Stimulated activated CD4-positive, alpha-beta T cell treated with anti-CD3 and anti-CD28 coated beads, Interleukin-2, amount 100 ng/mL, for 4 hours (primary cell): ENCODE data around the gene TMEM121B.
"Not testable (repeated sequence)": the region's sequence is repeated elsewhere in the genome, so short reads cannot be mapped to it uniquely, and the experiment has no call there.

Experiments used
- DNase-seq: peaks from one replicate; pipeline ENCODE4 v3.0.0-alpha.2; 2020; ENCODE audit warnings: low read depth

The TMEM121B gene

GRCh38 chr22:17121233-17122195, at the start of gene TMEM121B:
TSS of gene TMEM121B (minus strand) at chr22:17121360. CDS start at chr22:17121127, 233 bp downstream.
- DNase-seq: no peak

GRCh38 chr22:17167486-17167885, 46.3 kb upstream of the TMEM121B start:
- DNase-seq: no peak

GRCh38 chr22:17164392-17165024, 43.3 kb upstream of the TMEM121B start:
- no peak for DNase-seq

DNA sequence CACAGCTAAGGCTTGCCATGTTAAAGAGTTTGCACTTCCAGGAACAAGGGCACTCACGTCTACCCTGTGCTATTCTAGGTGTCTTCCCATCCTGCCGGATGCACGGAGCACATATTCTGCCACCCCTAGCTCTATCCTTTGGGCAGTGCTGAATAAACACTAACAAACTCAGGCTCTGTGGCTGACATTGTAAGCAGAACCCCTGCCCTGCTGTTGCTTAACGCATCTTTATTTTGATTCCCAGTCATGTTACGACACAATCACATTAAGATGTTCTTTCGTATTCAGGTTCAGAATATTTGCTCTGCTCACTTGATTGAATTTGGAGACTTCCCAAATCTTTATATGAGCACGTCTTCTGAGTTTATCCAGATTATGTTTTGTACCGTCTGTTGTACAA, 41.6 kb upstream of the TMEM121B start:
- DNase-seq: no peak

GRCh38 chr22:17161991-17162390, 40.8 kb upstream of the TMEM121B start:
- DNase-seq: no peak

GRCh38 chr22:17159504-17159951, 38.4 kb upstream of the TMEM121B start:
- DNase-seq: peak; percentile 59

GRCh38 chr22:17158568-17159503, 37.7 kb upstream of the TMEM121B start, which contains the start of gene HDHD5:
TSS of gene HDHD5 (minus strand) at chr22:17159277. CDS start at chr22:17159251, 26 bp downstream.
- peak; percentile 88 for DNase-seq

DNA sequence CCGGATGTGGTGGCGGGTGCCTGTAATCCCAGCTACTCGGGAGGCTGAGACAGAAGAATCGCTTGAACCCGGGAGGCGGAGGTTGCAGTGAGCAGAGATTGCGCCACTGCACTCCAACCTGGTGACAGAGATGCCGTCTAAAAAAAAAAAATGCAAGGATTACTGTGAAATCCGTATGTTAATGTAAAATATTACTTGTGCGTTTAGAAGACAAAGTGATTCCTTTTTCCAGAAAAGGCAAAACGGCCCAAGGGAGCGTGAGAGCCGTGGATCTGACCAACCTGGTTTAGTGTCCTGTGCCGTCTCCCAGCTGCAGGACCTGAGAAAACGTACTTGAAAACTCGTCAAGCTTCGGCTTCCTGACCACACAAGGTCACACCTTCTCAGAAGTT, 37.0 kb upstream of the TMEM121B start:
- DNase-seq: no peak

- DNase-seq: no peak
These were observed 36.6 kb upstream of the TMEM121B start for GRCh38 chr22:17157714-17158113.

DNA sequence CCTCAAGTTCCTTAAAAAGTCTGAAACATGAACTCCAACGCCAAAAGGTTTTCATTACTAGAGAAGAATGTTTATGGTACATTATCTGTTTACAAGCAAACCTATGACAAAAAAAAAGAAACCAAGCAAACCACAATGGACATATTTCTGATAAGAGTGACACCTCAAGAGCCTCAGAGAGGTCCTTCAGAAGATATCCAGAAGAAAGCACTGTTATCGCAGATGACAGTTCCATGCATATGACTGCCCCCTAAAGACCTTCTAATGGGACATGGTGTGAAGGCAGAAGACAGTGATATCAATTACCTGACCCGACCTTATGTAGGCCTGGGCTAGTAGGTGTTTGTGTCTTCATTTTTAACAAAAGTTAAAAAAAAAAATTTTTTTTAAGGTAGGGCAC, 34.8 kb upstream of the TMEM121B start:
- no peak for DNase-seq

DNA sequence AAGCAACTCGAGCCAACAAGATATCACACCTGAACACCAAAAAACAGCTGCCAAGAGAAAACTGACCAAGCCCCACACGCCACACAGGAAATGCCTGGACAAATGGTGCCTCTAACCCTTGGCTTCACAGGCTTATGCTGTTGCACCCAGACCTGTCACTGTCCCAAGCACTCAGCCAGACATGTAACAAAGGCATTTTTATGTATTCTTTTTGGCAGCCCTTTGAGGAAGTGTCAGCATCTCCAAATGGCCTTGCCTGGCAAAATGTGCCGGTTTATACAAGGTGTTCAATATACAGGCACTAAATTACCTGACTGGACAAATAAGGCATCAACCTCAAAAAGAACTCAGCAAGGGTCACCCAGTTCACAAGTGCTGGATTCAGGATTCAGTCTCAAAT, 31.8 kb upstream of the TMEM121B start:
- DNase-seq: no peak

GRCh38 chr22:17152340-17152739, 31.2 kb upstream of the TMEM121B start:
- DNase-seq: no peak

- DNase-seq: no peak
These were observed 28.1 kb upstream of the TMEM121B start for GRCh38 chr22:17149076-17149815.

DNA sequence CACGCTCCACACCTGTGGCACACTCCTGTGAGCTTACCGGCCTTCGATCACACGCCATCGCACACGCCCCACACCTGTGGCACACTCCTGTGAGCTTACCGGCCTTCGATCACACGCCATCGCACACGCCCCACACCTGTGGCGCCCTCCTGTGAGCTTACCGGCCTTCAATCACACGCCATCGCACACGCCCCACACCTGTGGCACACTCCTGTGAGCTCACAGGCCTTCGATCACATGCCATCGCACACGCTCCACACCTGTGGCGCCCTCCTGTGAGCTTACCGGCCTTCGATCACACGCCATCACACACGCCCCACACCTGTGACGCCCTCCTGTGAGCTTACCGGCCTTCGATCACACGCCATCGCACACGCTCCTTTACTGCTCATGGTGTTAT, 26.3 kb upstream of the TMEM121B start:
- not testable (repeated sequence) for DNase-seq

GRCh38 chr22:17145021-17145680, 24.0 kb upstream of the TMEM121B start:
- DNase-seq: no peak

GRCh38 chr22:17143826-17144225, 22.7 kb upstream of the TMEM121B start:
- no peak for DNase-seq

GRCh38 chr22:17143101-17143500, 21.9 kb upstream of the TMEM121B start:
- no peak for DNase-seq

DNA sequence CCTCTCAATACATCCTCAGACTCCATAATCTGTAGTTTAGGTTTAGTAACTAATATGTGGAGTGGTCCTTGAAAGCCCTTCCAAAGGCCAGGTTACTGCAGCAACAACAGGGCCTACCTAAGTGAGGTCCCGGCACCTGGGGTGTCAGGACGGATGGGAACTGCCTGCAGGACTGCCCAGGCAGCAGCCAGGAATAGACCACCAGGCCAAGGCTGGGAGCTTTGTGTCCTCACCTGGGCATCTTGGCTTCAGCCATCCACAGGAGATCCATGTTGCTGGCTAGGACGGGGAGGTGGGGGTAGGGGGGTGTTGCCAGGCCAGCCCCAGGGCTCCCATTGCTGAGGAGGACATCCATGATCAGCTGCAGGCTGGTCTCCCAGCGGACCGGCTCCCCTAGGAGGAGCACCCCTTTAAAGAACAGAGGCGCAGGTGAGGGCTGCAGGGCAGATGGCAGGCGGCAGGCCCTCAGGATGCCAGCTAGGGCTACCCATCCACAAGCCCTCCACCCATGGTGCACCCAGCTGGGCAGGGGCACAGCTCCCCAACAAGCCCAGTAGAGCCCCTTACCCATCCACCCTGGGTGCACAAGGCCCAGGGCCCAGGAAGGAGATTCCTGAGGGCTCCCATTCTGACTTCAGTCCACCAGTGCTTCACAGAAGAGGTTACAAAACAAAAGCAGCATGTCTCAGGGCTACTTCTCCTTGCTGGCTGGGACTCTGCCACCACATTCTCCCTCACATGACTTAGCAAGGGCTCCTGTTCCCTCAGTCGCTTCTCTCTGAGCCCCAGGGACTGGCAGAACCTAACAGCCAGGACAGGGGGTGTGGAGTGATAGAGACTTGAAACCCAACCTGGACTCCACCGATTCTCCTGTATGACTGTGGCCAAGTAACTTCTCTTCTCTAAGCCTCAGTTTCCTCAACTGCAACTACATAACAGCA, 19.9 kb upstream of the TMEM121B start:
- DNase-seq: no peak

- no peak for DNase-seq
These were observed 18.9 kb upstream of the TMEM121B start for GRCh38 chr22:17140022-17140421.

DNA sequence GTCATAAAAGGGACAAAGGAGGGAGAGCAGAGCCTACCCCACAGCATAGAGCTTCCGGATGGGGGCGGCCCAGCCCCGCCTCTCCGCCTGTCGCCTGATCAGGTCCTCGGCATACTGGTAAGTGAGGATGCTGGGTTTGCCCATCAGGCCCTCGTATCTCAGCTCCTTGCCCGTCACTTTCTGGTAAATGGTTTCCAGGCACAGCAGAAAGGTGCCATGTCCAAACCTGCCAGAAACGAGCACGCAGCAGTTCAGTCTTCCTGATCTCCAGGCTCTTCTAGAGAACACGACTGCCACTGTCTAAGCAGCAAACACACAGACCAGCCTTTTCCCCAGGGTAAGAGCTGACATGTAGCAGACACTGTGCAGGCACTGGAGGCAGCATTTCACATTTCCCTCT, 17.4 kb upstream of the TMEM121B start:
- no peak for DNase-seq
